Lower leg skin (tissue), 3 donors: Measurements from ENCODE around the gene STN1.

Experiments used
- POLR2A ChIP-seq, 2 donors: fragments of 450-650 bp; IDR thresholded peaks; one replicate each; pipeline ENCODE4 v1.6.1; 2016 to 2017; ENCODE audit warnings: antibody characterized with exemption in 2 of 2, mild to moderate bottlenecking in 1 of 2, moderate library complexity in 1 of 2
- TF ChIP-seq, protein P1 (sequence below), 3 donors: fragments of 450-650 bp; IDR thresholded peaks; one replicate each; pipeline ENCODE4 v1.5.1; 2016; ENCODE audit warnings: antibody characterized with exemption in 3 of 3, mild to moderate bottlenecking in 3 of 3, moderate library complexity in 2 of 3

DNA sequence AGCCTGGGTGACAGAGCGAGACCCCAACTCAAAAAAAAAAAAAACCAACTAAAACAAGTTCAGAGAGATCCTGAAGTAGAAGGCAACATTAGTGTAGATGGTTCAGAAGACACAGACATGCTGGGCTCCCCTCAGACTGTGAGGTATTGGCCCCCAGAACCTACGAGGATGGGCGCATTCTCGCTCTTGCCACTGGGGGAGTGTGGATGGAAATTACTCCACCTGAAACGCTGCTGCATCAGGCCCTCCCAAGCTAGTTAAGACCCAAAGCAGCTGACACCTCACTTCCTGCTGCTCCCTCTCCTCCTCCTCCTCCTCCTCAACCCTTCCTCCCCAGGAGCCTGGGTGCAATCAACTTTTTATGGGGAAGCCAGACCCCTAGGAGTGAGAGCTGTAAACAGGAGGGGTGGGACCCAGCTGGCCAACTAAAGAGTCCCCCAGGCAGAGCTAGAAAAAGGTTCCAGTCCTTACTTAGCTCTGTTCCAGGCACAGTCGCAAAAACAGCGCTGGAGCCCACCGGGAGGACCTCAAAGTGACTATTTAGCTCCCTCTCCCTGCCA, 70.0 kb downstream of the STN1 start:
- TF ChIP-seq, protein P1, sequence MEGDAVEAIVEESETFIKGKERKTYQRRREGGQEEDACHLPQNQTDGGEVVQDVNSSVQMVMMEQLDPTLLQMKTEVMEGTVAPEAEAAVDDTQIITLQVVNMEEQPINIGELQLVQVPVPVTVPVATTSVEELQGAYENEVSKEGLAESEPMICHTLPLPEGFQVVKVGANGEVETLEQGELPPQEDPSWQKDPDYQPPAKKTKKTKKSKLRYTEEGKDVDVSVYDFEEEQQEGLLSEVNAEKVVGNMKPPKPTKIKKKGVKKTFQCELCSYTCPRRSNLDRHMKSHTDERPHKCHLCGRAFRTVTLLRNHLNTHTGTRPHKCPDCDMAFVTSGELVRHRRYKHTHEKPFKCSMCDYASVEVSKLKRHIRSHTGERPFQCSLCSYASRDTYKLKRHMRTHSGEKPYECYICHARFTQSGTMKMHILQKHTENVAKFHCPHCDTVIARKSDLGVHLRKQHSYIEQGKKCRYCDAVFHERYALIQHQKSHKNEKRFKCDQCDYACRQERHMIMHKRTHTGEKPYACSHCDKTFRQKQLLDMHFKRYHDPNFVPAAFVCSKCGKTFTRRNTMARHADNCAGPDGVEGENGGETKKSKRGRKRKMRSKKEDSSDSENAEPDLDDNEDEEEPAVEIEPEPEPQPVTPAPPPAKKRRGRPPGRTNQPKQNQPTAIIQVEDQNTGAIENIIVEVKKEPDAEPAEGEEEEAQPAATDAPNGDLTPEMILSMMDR (IDR thresholded peaks at IDR 0.05): no peak
- TF ChIP-seq POLR2A (IDR thresholded peaks at IDR 0.05): no peak
